Measurements from ENCODE around the gene IL2RA.

The IL2RA gene

GRCh38 chr10:6019010-6019782 is 43.0 kb downstream of the IL2RA start:
- no peaks in the 10 kb centered on the region for H3K36me3 ChIP-seq (ENCODE audit: insufficient read depth, low read length)
- no peaks in the 10 kb centered on the region for H4K20me1 ChIP-seq (ENCODE audit: insufficient read depth, low read length, poor library complexity, severe bottlenecking)
- no peaks in the 10 kb centered on the region for H3K9me2 ChIP-seq (replicated peaks; ENCODE audit: low read depth, low read length)
- no peaks in the 10 kb centered on the region for H3K4me1 ChIP-seq (ENCODE audit: insufficient read depth, low read length, poor library complexity, severe bottlenecking)
- H3K9ac ChIP-seq (ENCODE audit: low read depth, low read length, poor library complexity, severe bottlenecking), result no peak overlapping the region
- H3K4me2 ChIP-seq (ENCODE audit: low read depth, low read length, poor library complexity, severe bottlenecking), result no peak overlapping the region
- no peak overlapping the region for H3K4me3 ChIP-seq (ENCODE audit: low read length, poor library complexity, severe bottlenecking)
- H3K79me2 ChIP-seq (ENCODE audit: insufficient read depth, low read length), result no peaks in the 10 kb centered on the region
- H3F3A ChIP-seq (ENCODE audit: low read depth), result no peaks in the 10 kb centered on the region
- no peak for TF ChIP-seq EZH2phosphoT487 (IDR thresholded peaks at IDR 0.05; ENCODE audit: borderline replicate concordance)
- TF ChIP-seq, protein P1, sequence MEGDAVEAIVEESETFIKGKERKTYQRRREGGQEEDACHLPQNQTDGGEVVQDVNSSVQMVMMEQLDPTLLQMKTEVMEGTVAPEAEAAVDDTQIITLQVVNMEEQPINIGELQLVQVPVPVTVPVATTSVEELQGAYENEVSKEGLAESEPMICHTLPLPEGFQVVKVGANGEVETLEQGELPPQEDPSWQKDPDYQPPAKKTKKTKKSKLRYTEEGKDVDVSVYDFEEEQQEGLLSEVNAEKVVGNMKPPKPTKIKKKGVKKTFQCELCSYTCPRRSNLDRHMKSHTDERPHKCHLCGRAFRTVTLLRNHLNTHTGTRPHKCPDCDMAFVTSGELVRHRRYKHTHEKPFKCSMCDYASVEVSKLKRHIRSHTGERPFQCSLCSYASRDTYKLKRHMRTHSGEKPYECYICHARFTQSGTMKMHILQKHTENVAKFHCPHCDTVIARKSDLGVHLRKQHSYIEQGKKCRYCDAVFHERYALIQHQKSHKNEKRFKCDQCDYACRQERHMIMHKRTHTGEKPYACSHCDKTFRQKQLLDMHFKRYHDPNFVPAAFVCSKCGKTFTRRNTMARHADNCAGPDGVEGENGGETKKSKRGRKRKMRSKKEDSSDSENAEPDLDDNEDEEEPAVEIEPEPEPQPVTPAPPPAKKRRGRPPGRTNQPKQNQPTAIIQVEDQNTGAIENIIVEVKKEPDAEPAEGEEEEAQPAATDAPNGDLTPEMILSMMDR (conservative IDR thresholded peaks at IDR 0.05; ENCODE audit: low read length), result no peak
- H3K9me3 ChIP-seq (ENCODE audit: insufficient read depth, low read depth, low read length), result no peaks in the 10 kb centered on the region
- no peaks in the 10 kb centered on the region for H3K27me3 ChIP-seq (ENCODE audit: insufficient read depth, low read length, poor library complexity, severe bottlenecking)
- H2AFZ ChIP-seq (ENCODE audit: low read length), result no peak overlapping the region

GRCh38 chr10:6018422-6018821 is 43.7 kb downstream of the IL2RA start:
- TF ChIP-seq EZH2phosphoT487 (IDR thresholded peaks at IDR 0.05; ENCODE audit: borderline replicate concordance), result no peak
- TF ChIP-seq, protein P1 (conservative IDR thresholded peaks at IDR 0.05; ENCODE audit: low read length), result no peak
- no peaks in the 10 kb centered on the region for H3K9me2 ChIP-seq (replicated peaks; ENCODE audit: low read depth, low read length)
- H3K36me3 ChIP-seq (ENCODE audit: insufficient read depth, low read length), result no peaks in the 10 kb centered on the region
- H3K9ac ChIP-seq (ENCODE audit: low read depth, low read length, poor library complexity, severe bottlenecking), result no peak overlapping the region
- no peaks in the 10 kb centered on the region for H3F3A ChIP-seq (ENCODE audit: low read depth)
- H4K20me1 ChIP-seq (ENCODE audit: insufficient read depth, low read length, poor library complexity, severe bottlenecking), result no peaks in the 10 kb centered on the region
- H3K27me3 ChIP-seq (ENCODE audit: insufficient read depth, low read length, poor library complexity, severe bottlenecking), result no peaks in the 10 kb centered on the region
- H3K79me2 ChIP-seq (ENCODE audit: insufficient read depth, low read length), result no peaks in the 10 kb centered on the region
- H3K9me3 ChIP-seq (ENCODE audit: insufficient read depth, low read depth, low read length), result no peaks in the 10 kb centered on the region
- no peak overlapping the region for H3K4me3 ChIP-seq (ENCODE audit: low read length, poor library complexity, severe bottlenecking)
- no peaks in the 10 kb centered on the region for H3K4me1 ChIP-seq (ENCODE audit: insufficient read depth, low read length, poor library complexity, severe bottlenecking)
- no peak overlapping the region for H2AFZ ChIP-seq (ENCODE audit: low read length)
- H3K4me2 ChIP-seq (ENCODE audit: low read depth, low read length, poor library complexity, severe bottlenecking), result no peak overlapping the region

DNA sequence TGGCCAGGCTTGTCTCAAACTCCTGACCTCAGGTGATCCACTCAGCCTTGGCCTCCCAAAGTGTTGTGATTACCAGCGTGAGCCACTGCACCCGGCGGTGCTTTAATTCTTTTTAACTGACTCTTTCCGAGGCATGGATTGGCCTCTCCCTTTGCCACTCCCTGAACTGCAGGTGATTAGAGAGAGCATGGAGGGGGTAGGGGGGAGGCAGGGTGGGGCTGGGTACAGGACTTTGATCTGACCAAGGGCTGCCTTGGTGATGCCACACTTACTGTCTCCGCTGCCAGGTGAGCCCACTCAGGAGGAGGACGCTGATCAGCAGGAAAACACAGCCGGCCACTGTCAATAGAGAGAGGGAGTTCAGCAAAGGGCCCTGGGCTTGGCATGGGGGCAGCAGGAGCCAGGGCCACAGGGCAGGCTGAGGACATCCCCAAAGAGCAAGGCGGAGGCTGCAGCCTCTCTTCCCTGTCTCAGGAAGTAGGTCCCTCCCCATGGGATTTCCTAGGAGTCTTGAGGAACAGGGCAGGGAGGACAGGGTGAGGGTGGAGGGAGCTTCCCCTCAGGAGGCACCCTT is 44.3 kb downstream of the IL2RA start:
- no peaks in the 10 kb centered on the region for H3F3A ChIP-seq (ENCODE audit: low read depth)
- H3K9me2 ChIP-seq (replicated peaks; ENCODE audit: low read depth, low read length), result no peaks in the 10 kb centered on the region
- no peaks in the 10 kb centered on the region for H3K36me3 ChIP-seq (ENCODE audit: insufficient read depth, low read length)
- H3K4me1 ChIP-seq (ENCODE audit: insufficient read depth, low read length, poor library complexity, severe bottlenecking), result no peaks in the 10 kb centered on the region
- no peak overlapping the region for H3K4me3 ChIP-seq (ENCODE audit: low read length, poor library complexity, severe bottlenecking)
- no peaks in the 10 kb centered on the region for H4K20me1 ChIP-seq (ENCODE audit: insufficient read depth, low read length, poor library complexity, severe bottlenecking)
- no peak overlapping the region for H2AFZ ChIP-seq (ENCODE audit: low read length)
- H3K27me3 ChIP-seq (ENCODE audit: insufficient read depth, low read length, poor library complexity, severe bottlenecking), result no peaks in the 10 kb centered on the region
- no peak overlapping the region for H3K9ac ChIP-seq (ENCODE audit: low read depth, low read length, poor library complexity, severe bottlenecking)
- H3K79me2 ChIP-seq (ENCODE audit: insufficient read depth, low read length), result no peaks in the 10 kb centered on the region
- TF ChIP-seq, protein P1 (conservative IDR thresholded peaks at IDR 0.05; ENCODE audit: low read length), result no peak
- no peak for TF ChIP-seq EZH2phosphoT487 (IDR thresholded peaks at IDR 0.05; ENCODE audit: borderline replicate concordance)
- H3K4me2 ChIP-seq (ENCODE audit: low read depth, low read length, poor library complexity, severe bottlenecking), result no peak overlapping the region
- H3K9me3 ChIP-seq (ENCODE audit: insufficient read depth, low read depth, low read length), result no peaks in the 10 kb centered on the region
